ENCODE measurements around the gene UNC93A.
"Not testable (repeated sequence)": the region's sequence is repeated elsewhere in the genome, so short reads cannot be mapped to it uniquely, and the experiment has no call there.

The UNC93A gene

GRCh38 chr6:167290786-167291622 lies at the start of gene UNC93A:
UNC93A (plus strand) TSS chr6:167291315; CDS start chr6:167291490, 175 bp downstream.
- no peak within 1 kb of the TSS for H3K27ac Mint-ChIP-seq
- no peak within 1 kb of the TSS for H3K4me3 Mint-ChIP-seq
- H3K9me3 Mint-ChIP-seq = no peaks in the 10 kb centered on the region
- no peaks in the 10 kb centered on the region for H3K36me3 Mint-ChIP-seq (ENCODE audit: low read depth)
- peaks cover 3% of the 10 kb centered on the region for H3K27me3 Mint-ChIP-seq (ENCODE audit: low read depth)
- peaks cover 15% of the 10 kb centered on the region for H3K4me1 Mint-ChIP-seq
- no peak for TF ChIP-seq CTCF (IDR thresholded peaks at IDR 0.05; ENCODE audit: unreplicated experiment in 3 of 3)

GRCh38 chr6:167241321-167242134 lies 49.6 kb upstream of the UNC93A start:
- H3K9me3 Mint-ChIP-seq; H3K36me3 Mint-ChIP-seq (ENCODE audit: low read depth): not testable (repeated sequence)
- peak overlapping the region; percentile 36 to 63 (median 44) for H3K27ac Mint-ChIP-seq
- H3K4me1 Mint-ChIP-seq = peaks cover 65% of the 10 kb centered on the region
- peaks cover 33% of the 10 kb centered on the region for H3K27me3 Mint-ChIP-seq (ENCODE audit: low read depth)
- H3K4me3 Mint-ChIP-seq = peak overlapping the region in 2 of 3 experiments; percentile 14 to 28

DNA sequence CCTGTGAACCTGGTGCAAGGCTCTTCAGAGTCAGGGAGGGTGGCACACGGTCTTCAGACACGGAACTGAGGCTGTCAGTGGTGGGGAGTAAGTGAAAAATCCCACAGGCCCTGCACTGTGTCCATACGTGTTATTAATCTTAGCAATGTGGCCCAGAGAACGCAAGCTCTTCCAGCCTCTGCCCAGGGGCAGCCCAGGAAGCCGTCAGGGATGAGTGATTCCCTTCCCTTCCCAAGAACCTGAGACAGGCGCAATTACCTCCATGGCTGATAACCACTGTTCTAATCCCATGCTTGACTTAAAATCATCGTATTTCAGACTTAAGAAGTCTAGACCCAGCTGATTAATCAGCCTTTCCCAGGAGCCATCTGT lies 49.0 kb upstream of the UNC93A start:
- Mint-ChIP-seq H3K4me1 (peaks cover 65% of the 10 kb centered on the region), H3K4me3 (peak overlapping the region in 1 of 3 experiments; percentile 67), H3K27ac (peak overlapping the region; percentile 58 to 85 (median 63)), H3K27me3 (ENCODE audit: low read depth) (peaks cover 33% of the 10 kb centered on the region)
- H3K9me3 Mint-ChIP-seq; H3K36me3 Mint-ChIP-seq (ENCODE audit: low read depth): not testable (repeated sequence)

DNA sequence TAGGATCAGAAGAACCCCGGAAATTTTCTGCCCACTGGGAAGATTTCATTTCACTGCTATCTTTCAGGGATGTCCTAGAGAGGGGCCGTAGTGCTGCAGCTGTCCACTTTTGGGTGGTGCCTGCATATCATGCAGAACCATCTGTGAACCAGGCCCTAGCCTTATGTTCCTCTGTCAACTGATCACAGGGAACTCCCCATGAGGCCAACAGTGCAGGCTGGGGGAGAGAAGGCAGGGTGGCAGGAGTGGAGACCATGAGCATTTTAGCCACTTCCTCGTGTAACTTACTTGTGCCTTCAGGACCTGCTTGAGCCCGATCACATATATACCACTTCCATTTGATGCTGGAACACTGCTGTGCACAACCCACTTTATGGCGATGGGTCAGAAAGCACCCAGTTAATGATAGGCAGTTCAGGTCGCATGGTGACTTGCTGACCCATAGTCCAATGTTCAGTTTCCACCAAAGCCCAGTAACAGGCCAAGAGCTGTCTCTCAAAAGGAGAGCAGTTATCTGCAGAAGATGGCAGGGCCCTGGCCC lies 48.5 kb upstream of the UNC93A start:
- peaks cover 63% of the 10 kb centered on the region for H3K4me1 Mint-ChIP-seq
- H3K27me3 Mint-ChIP-seq (ENCODE audit: low read depth) = peaks cover 29% of the 10 kb centered on the region
- not testable (repeated sequence) for H3K36me3 Mint-ChIP-seq (ENCODE audit: low read depth); H3K9me3 Mint-ChIP-seq
- peak overlapping the region; percentile 58 to 85 (median 63) for H3K27ac Mint-ChIP-seq
- H3K4me3 Mint-ChIP-seq = peak overlapping the region in 1 of 3 experiments; percentile 67

DNA sequence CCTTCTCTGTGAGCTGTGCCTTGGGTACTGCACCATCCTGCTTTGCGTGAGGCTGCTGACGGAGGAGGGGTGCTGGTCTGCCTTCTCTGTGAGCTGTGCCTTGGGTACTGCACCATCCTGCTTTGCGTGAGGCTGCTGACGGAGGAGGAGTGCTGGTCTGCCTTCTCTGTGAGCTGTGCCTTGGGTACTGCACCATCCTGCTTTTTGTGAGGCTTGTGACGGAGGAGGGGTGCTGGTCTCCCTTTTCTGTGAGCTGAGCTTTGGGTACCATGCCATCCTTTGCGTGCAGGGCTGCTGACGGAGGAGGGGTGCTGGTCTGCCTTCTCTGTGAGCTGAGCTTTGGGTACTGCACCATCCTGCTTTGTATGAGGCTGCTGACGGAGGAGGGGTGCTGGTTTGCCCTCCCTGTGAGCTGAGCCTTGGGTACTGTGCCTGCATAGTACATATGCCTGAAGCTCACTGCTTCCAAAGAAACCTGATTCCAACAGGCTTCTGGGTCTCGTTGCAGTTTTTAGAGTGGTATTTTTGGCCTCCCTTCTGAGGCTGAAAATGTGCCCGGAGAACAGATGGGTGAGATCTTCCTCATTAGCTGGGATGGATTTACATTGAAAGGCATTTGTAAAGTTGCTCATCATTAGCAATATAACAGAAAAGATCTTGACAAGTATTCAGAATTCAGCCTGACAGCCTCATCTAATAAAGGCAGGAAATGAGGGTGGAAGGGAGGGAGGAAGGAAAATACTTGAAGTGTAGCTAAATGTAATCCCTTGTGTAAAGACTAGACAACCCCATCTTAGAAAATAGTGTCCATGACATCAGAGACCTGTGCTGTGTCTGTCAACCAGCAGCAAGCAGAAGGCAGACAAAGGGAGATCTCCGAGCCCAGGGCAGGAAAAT lies 46.8 kb upstream of the UNC93A start:
- Mint-ChIP-seq H3K4me3 (peak overlapping the region in 2 of 3 experiments; percentile 52 to 58), H3K27ac (peak overlapping the region in 2 of 3 experiments; percentile 57 to 67), H3K27me3 (ENCODE audit: low read depth) (peaks cover 20% of the 10 kb centered on the region), H3K4me1 (peaks cover 47% of the 10 kb centered on the region), H3K36me3 (ENCODE audit: low read depth) (no peaks in the 10 kb centered on the region), H3K9me3 (no peaks in the 10 kb centered on the region)
- TF ChIP-seq CTCF (IDR thresholded peaks at IDR 0.05; ENCODE audit: unreplicated experiment in 3 of 3) = no peak

- peaks cover 43% of the 10 kb centered on the region for H3K4me1 Mint-ChIP-seq
- H3K27me3 Mint-ChIP-seq (ENCODE audit: low read depth) = peaks cover 17% of the 10 kb centered on the region
- H3K9me3 Mint-ChIP-seq = no peaks in the 10 kb centered on the region
- H3K27ac Mint-ChIP-seq = peak overlapping the region; percentile 15 to 57 (median 40)
- no peaks in the 10 kb centered on the region for H3K36me3 Mint-ChIP-seq (ENCODE audit: low read depth)
- H3K4me3 Mint-ChIP-seq = no peak overlapping the region
- no peak for TF ChIP-seq CTCF (IDR thresholded peaks at IDR 0.05; ENCODE audit: unreplicated experiment in 3 of 3)
These were observed 46.1 kb upstream of the UNC93A start for GRCh38 chr6:167244991-167245390.
